H1 (cell line): ENCODE data around the gene ZNF692. TPM values are rescaled to one million over a fixed set of nuclear protein-coding genes. Genes with fewer than 3 reads are reported as not detected.

Source experiments
- CTCF ChIA-PET: fragments of 300-600 bp; sonication (Branson Sonifier 250); formaldehyde crosslinking; loops from one replicate; lab custom pipeline; 2021; ENCODE audit not compliant: partially characterized antibody; lab: Charles Lee
- POLR2A ChIA-PET: fragments of 300-600 bp; sonication (Branson Sonifier 250); formaldehyde crosslinking; loops from one replicate; lab custom pipeline; 2021; ENCODE audit warnings: inconsistent platforms; ENCODE audit not compliant: partially characterized antibody; lab: Charles Lee
- DNase-seq, 2 experiments: peaks; one replicate each; pipeline versions ENCODE4 v3.0.0 to v3.0.0-alpha.2; 2010 to 2022; ENCODE audit warnings: low spot score in 2 of 2, low read depth in 1 of 2, mixed read lengths in 1 of 2
- FAIRE-seq: peaks from 2 replicates; lab custom pipeline; 2011; peaks lifted over from hg19 to GRCh38; lab: Jason Lieb, UNC
- H2AFZ ChIP-seq: 2 replicates; pipeline ENCODE4 v1.8.1; 2012; ENCODE audit warnings: low read length, inconsistent platforms
- H2AK5ac ChIP-seq: 2 replicates; pipeline ENCODE4 v1.6.1; 2013; ENCODE audit warnings: low read depth, low read length
- H2BK120ac ChIP-seq: replicated peaks from 2 replicates; pipeline ENCODE3; 2013; ENCODE audit warnings: low read depth, low read length, inconsistent platforms
- H2BK12ac ChIP-seq: 2 replicates; pipeline ENCODE4 v1.6.1; 2013; ENCODE audit warnings: low read depth, low read length
- H2BK15ac ChIP-seq: 2 replicates; pipeline ENCODE4 v1.6.1; 2013; ENCODE audit warnings: low read length
- H2BK20ac ChIP-seq: 2 replicates; pipeline ENCODE4 v1.6.1; 2013; ENCODE audit warnings: low read length
- H2BK5ac ChIP-seq: 2 replicates; pipeline ENCODE4 v1.6.1; 2013; ENCODE audit warnings: low read depth, low read length
- H3K14ac ChIP-seq: 2 replicates; pipeline ENCODE4 v1.6.1; 2013; ENCODE audit warnings: inconsistent platforms; ENCODE audit not compliant: insufficient read length
- H3K18ac ChIP-seq: 2 replicates; pipeline ENCODE4 v1.6.1; 2013; ENCODE audit warnings: low read length; ENCODE audit errors: extremely low read depth
- H3K23ac ChIP-seq: 2 replicates; pipeline ENCODE4 v1.6.1; 2013; ENCODE audit warnings: inconsistent platforms; ENCODE audit not compliant: insufficient read length
- H3K23me2 ChIP-seq: 2 replicates; pipeline ENCODE4 v1.6.1; 2013; ENCODE audit warnings: low read depth, low read length
- H3K27ac ChIP-seq: 2 replicates; pipeline ENCODE4 v1.6.1; 2011; ENCODE audit warnings: low read depth, low read length, inconsistent platforms
- H3K27me3 ChIP-seq, 4 experiments: replicated peaks in 1 of 4; 1 replicate in 1 of 4; 2 replicates in 3 of 4; pipeline versions ENCODE4 v1.6.1 to v1.8.1; 2011 to 2013; ENCODE audit warnings: low read length in 3 of 4, mild to moderate bottlenecking in 3 of 4, inconsistent platforms in 2 of 4, mixed read lengths in 2 of 4, moderate library complexity in 1 of 4; ENCODE audit not compliant: control insufficient read depth in 3 of 4, insufficient read depth in 3 of 4; ENCODE audit errors: extremely low read depth in 1 of 4
- H3K36me3 ChIP-seq, 4 experiments: 2 replicates each; pipeline versions ENCODE4 v1.6.1 to v1.8.1; 2011 to 2013; ENCODE audit warnings: mild to moderate bottlenecking in 4 of 4, low read length in 3 of 4, moderate library complexity in 2 of 4, control low read depth in 1 of 4, inconsistent platforms in 1 of 4; ENCODE audit not compliant: insufficient read depth in 4 of 4, control insufficient read depth in 2 of 4
- H3K4ac ChIP-seq: replicated peaks from 2 replicates; pipeline ENCODE3; 2013; ENCODE audit warnings: low read length, low read depth, mixed read lengths, inconsistent platforms; ENCODE audit not compliant: insufficient read length
- H3K4me1 ChIP-seq, 4 experiments: replicated peaks in 1 of 4; 1 replicate in 1 of 4; 2 replicates in 3 of 4; pipeline versions ENCODE4 v1.6.1 to v1.8.1; 2011 to 2013; ENCODE audit warnings: low read length in 3 of 4, inconsistent platforms in 2 of 4, mixed read lengths in 1 of 4; ENCODE audit not compliant: insufficient read depth in 4 of 4, control insufficient read depth in 3 of 4
- H3K4me2 ChIP-seq, 2 experiments: 2 replicates each; pipeline versions ENCODE4 v1.6.1 to v1.8.1; 2011 to 2013; ENCODE audit warnings: low read depth in 2 of 2, low read length in 2 of 2, control low read depth in 1 of 2, inconsistent platforms in 1 of 2, mild to moderate bottlenecking in 1 of 2; ENCODE audit not compliant: insufficient read depth in 1 of 2
- H3K4me3 ChIP-seq, 4 experiments: fragments of 200-600, 300-600 bp in 1 of 4; sonication (generic), shearing (Covaris generic), sonication (Bioruptor Twin) in 1 of 4; 2 replicates each; pipeline versions ENCODE4 v1.5.1 to v1.8.1; 2011 to 2016; ENCODE audit warnings: low read length in 4 of 4, low read depth in 3 of 4, control low read depth in 2 of 4, inconsistent platforms in 2 of 4, mild to moderate bottlenecking in 2 of 4, mixed read lengths in 1 of 4, moderate library complexity in 1 of 4; ENCODE audit not compliant: insufficient read depth in 2 of 4; ENCODE audit errors: extremely low read depth in 1 of 4
- H3K56ac ChIP-seq: replicated peaks from 2 replicates; pipeline ENCODE3; 2013; ENCODE audit warnings: low read depth, mild to moderate bottlenecking, mixed read lengths, low read length, inconsistent platforms; ENCODE audit not compliant: insufficient read length
- H3K79me1 ChIP-seq: 2 replicates; pipeline ENCODE4 v1.6.1; 2013; ENCODE audit warnings: low read depth, low read length, control low read depth
- H3K79me2 ChIP-seq, 2 experiments: 2 replicates each; pipeline versions ENCODE4 v1.6.1 to v1.8.1; 2012 to 2013; ENCODE audit warnings: low read length in 2 of 2, mild to moderate bottlenecking in 2 of 2, inconsistent platforms in 1 of 2; ENCODE audit not compliant: insufficient read depth in 2 of 2, control insufficient read depth in 1 of 2
- H3K9ac ChIP-seq, 4 experiments: replicated peaks in 1 of 4; 1 replicate in 1 of 4; 2 replicates in 3 of 4; pipeline versions ENCODE4 v1.6.1 to v1.8.1; 2011 to 2013; ENCODE audit warnings: low read depth in 3 of 4, low read length in 3 of 4, control low read depth in 2 of 4, mild to moderate bottlenecking in 2 of 4, moderate library complexity in 2 of 4, inconsistent platforms in 1 of 4; ENCODE audit errors: extremely low read depth in 1 of 4
- H3K9me3 ChIP-seq, 2 experiments: 2 replicates each; pipeline versions ENCODE4 v1.6.1 to v1.8.1; 2012 to 2013; ENCODE audit warnings: mild to moderate bottlenecking in 2 of 2, moderate library complexity in 2 of 2, control low read depth in 1 of 2, inconsistent platforms in 1 of 2, low read depth in 1 of 2, low read length in 1 of 2, mixed read lengths in 1 of 2; ENCODE audit not compliant: insufficient read depth in 2 of 2
- H4K20me1 ChIP-seq, 2 experiments: replicated peaks in 1 of 2; 2 replicates each; pipeline versions ENCODE3 to v1.8.1; 2011 to 2013; ENCODE audit warnings: inconsistent platforms in 2 of 2, low read length in 2 of 2, mild to moderate bottlenecking in 1 of 2; ENCODE audit not compliant: insufficient read depth in 2 of 2, control insufficient read depth in 1 of 2
- H4K5ac ChIP-seq: 2 replicates; pipeline ENCODE4 v1.6.1; 2013; ENCODE audit warnings: low read length, low read depth, mixed read lengths, inconsistent platforms; ENCODE audit not compliant: insufficient read length
- H4K8ac ChIP-seq: 2 replicates; pipeline ENCODE4 v1.8.0; 2013; ENCODE audit warnings: mild to moderate bottlenecking, moderate library complexity, low read length, inconsistent platforms; ENCODE audit not compliant: insufficient read depth; ENCODE audit errors: extremely low read depth
- H4K91ac ChIP-seq: replicated peaks from 2 replicates; pipeline ENCODE3; 2013; ENCODE audit warnings: low read length, mixed read lengths, inconsistent platforms; ENCODE audit not compliant: insufficient read length
- CBX5 ChIP-seq: fragments of 300-800, 300-1000 bp; sonication (generic); IDR thresholded peaks from 2 replicates; pipeline ENCODE4 v1.7.1; 2016; ENCODE audit warnings: antibody characterized with exemption, low read length, low read depth
- JUN ChIP-seq: IDR thresholded peaks from 2 replicates; pipeline ENCODE4 v1.6.1; 2011; ENCODE audit warnings: low read depth, mild to moderate bottlenecking, improper control_type of control experiment, low read length
- KDM5A ChIP-seq: fragments of 200-600 bp; IDR thresholded peaks from 2 replicates; pipeline ENCODE4 v1.7.1; 2012; ENCODE audit warnings: mild to moderate bottlenecking, low read length, inconsistent platforms, mixed read lengths
- POLR2AphosphoS5 ChIP-seq: IDR thresholded peaks from 2 replicates; pipeline ENCODE4 v1.6.1; 2011; ENCODE audit warnings: low read depth, low read length
- SIRT6 ChIP-seq: IDR thresholded peaks from one replicate; pipeline ENCODE4 v1.7.1; 2012; ENCODE audit warnings: low read length, inconsistent platforms
- TCF12 ChIP-seq: IDR thresholded peaks from 2 replicates; pipeline ENCODE4 v1.6.1; 2011; ENCODE audit warnings: low read depth, mild to moderate bottlenecking, low read length
- ZNF274 ChIP-seq: IDR thresholded peaks from 2 replicates; pipeline ENCODE4 v1.7.0; 2012; ENCODE audit warnings: low read length, borderline replicate concordance; ENCODE audit errors: extremely low read depth
- WGBS, 2 experiments: shearing (Covaris generic) in 1 of 2; methylation state at CpG; one replicate each; pipeline versions ENCODE4 v1.1.6 to v1.1.7; 2013 to 2015; ENCODE audit warnings: low lambda C conversion rate in 2 of 2, mixed read lengths in 2 of 2, inconsistent platforms in 1 of 2, low coverage in 1 of 2, missing lambda C conversion rate in 1 of 2; ENCODE audit not compliant: insufficient replicate concordance in 2 of 2, insufficient coverage in 1 of 2, insufficient read length in 1 of 2; ENCODE audit errors: extremely low coverage in 1 of 2, missing lambda C conversion rate in 1 of 2; 5-methylcytosine and 5-hydroxymethylcytosine counted together
- polyA plus RNA-seq, 7 experiments: library from polyadenylated mRNA; depleted of rRNA in 3 of 7; stranded (reverse) in 5 of 7; unstranded in 2 of 7; fragments of >200 nt in 5 of 7; fragments of 200-250 nt in 2 of 7; gene quantifications; 1 replicate in 5 of 7; 2 replicates in 1 of 7; 4 replicates in 1 of 7; pipeline versions ENCODE4 v1.2.1 to v1.2.3, GENCODE V29; 2011 to 2013; ENCODE audit warnings: missing spikeins in 2 of 7, mixed read lengths in 2 of 7
- total RNA-seq: library from RNA; stranded (reverse); fragmentation: NEBNext Ultra II Directional; extraction: Animal tissue kit (Norgen Biotek cat#: 25700); gene quantifications from 2 replicates; pipeline ENCODE4 v1.2.1, GENCODE V29; 2021

The ZNF692 gene
- total and polyA plus RNA-seq, 2 of the 8 experiments (the other 6 are each of a cell fraction or from before 2014, with no cell fraction given), result 38.4 to 52.3 TPM

GRCh38 chr1:248810727-248811513 is 48.0 kb downstream of the ZNF692 start:
- no peak overlapping the region for H3K23ac ChIP-seq
- CTCF ChIA-PET, result interaction anchor here (0.6 to 2.6 kb wide), 7 partner anchors 10 to 91 kb away, joined by 3 to 17 read pairs (median 5); partner anchors contain the start of gene ZNF672

More at GRCh38 chr1:248810727-248811513, 48.0 kb downstream of the ZNF692 start:
- H3K27me3 ChIP-seq, result no peaks in the 10 kb centered on the region
- 0 out of 7 replicates have a peak, but pooled peaks cover 0 to 2% (median under 1%) of the 10 kb centered on the region in 4 experiments for H3K4me1 ChIP-seq
- no peak overlapping the region for H4K5ac ChIP-seq
- H3K9ac ChIP-seq, result no peak overlapping the region
- no peak overlapping the region for H2BK5ac ChIP-seq
- 88% methylated on average over 7 of the region's 12 CpGs; no CpG with 5 or more reads in 1 of the 2 experiments for WGBS, 2 experiments
- no peak overlapping the region for H3K4me2 ChIP-seq
- no peaks in the 10 kb centered on the region for H4K20me1 ChIP-seq
- POLR2A ChIA-PET, result interaction anchor here (0.9 to 2.4 kb wide), 7 partner anchors 9 to 52 kb away, joined by 3 to 8 read pairs (median 5); partner anchors contain the start of genes SH3BP5L and ZNF692
- peaks cover under 1 to 6% of the 10 kb centered on the region in 2 experiments; a peak in 1 of 4 replicates for H3K9me3 ChIP-seq
- no peak overlapping the region for H3K4ac ChIP-seq
- H2BK12ac ChIP-seq, result no peak overlapping the region
- H4K91ac ChIP-seq, result no peak overlapping the region
- H3K23me2 ChIP-seq, result no peaks in the 10 kb centered on the region
- H3K56ac ChIP-seq, result no peak overlapping the region
- no peak overlapping the region for H2BK120ac ChIP-seq
- no peaks in the 10 kb centered on the region for H3K79me1 ChIP-seq
- no peak overlapping the region for H2BK20ac ChIP-seq
- no peak overlapping the region for H3K27ac ChIP-seq
- DNase-seq (no peak), FAIRE-seq (no peak)
- H3K36me3 ChIP-seq, result peaks cover 10 to 24% (median 21%) of the 10 kb centered on the region in 4 experiments
- H3K79me2 ChIP-seq, result no peaks in the 10 kb centered on the region
- H2BK15ac ChIP-seq, result no peak overlapping the region
- H3K18ac ChIP-seq, result no peak overlapping the region
- H4K8ac ChIP-seq, result no peak overlapping the region
- H2AFZ ChIP-seq, result no peak overlapping the region
- TF ChIP-seq ZNF274, result no peak
- no peak for TF ChIP-seq POLR2AphosphoS5
- no peak for TF ChIP-seq JUN
- no peak for TF ChIP-seq CBX5
- TF ChIP-seq KDM5A, result no peak
- TF ChIP-seq TCF12, result no peak
- no peak for TF ChIP-seq SIRT6
- H3K4me3 ChIP-seq, result no peak overlapping the region
- H3K14ac ChIP-seq, result no peak overlapping the region
- no peak overlapping the region for H2AK5ac ChIP-seq
